Osteoblast (primary cell): ENCODE results near the gene IL6R. TPM values are rescaled to one million over a fixed set of nuclear protein-coding genes. Genes with fewer than 3 reads are reported as not detected.

ENCODE experiments used
- DNase-seq: peaks from one replicate; pipeline ENCODE4 v3.0.0; 2011; ENCODE audit warnings: low spot score, mixed read lengths; ENCODE audit not compliant: insufficient read length; ENCODE audit errors: missing footprints
- H2AFZ ChIP-seq: 2 replicates; pipeline ENCODE4 v1.6.0; 2011; ENCODE audit warnings: mild to moderate bottlenecking, low read length
- H3K27ac ChIP-seq: 2 replicates; pipeline ENCODE4 v1.5.1; 2011; ENCODE audit warnings: mild to moderate bottlenecking, low read depth, low read length, moderate library complexity
- H3K27me3 ChIP-seq: 2 replicates; pipeline ENCODE4 v1.6.0; 2012; ENCODE audit warnings: mild to moderate bottlenecking, control low read depth, inconsistent platforms, low read length, moderate library complexity; ENCODE audit not compliant: insufficient read depth
- H3K36me3 ChIP-seq: 2 replicates; pipeline ENCODE4 v1.5.1; 2011; ENCODE audit warnings: mild to moderate bottlenecking, low read length, control low read depth, moderate library complexity; ENCODE audit not compliant: insufficient read depth
- H3K4me1 ChIP-seq: 2 replicates; pipeline ENCODE4 v1.5.1; 2011; ENCODE audit warnings: mild to moderate bottlenecking, low read length, control low read depth, moderate library complexity; ENCODE audit not compliant: insufficient read depth
- H3K4me2 ChIP-seq: 2 replicates; pipeline ENCODE4 v1.6.0; 2011; ENCODE audit warnings: mild to moderate bottlenecking, low read length; ENCODE audit not compliant: insufficient read depth
- H3K4me3 ChIP-seq: fragments of 200-600 bp; sonication (generic); 3 replicates; pipeline ENCODE4 v1.5.1; 2012; ENCODE audit warnings: mild to moderate bottlenecking, low read length, inconsistent platforms; ENCODE audit not compliant: insufficient read depth
- H3K79me2 ChIP-seq: 2 replicates; pipeline ENCODE4 v1.6.0; 2012; ENCODE audit warnings: mild to moderate bottlenecking, low read length, control low read depth, inconsistent platforms; ENCODE audit not compliant: insufficient read depth
- H3K9me3 ChIP-seq: 2 replicates; pipeline ENCODE4 v1.5.1; 2011; ENCODE audit warnings: low read depth, low read length, control low read depth
- H4K20me1 ChIP-seq: 2 replicates; pipeline ENCODE4 v1.6.0; 2012; ENCODE audit warnings: mild to moderate bottlenecking, low read length, control low read depth; ENCODE audit not compliant: insufficient read depth
- total RNA-seq: library from RNA; depleted of rRNA; stranded (reverse); fragments of >200 nt; gene quantifications from 2 replicates; pipeline ENCODE4 v1.2.3, GENCODE V29; 2012
- TF ChIP-seq, protein P1 (sequence below): IDR thresholded peaks from 2 replicates; pipeline ENCODE4 v1.5.1; 2011; ENCODE audit warnings: mild to moderate bottlenecking, low read depth, low read length, moderate library complexity; ENCODE audit errors: extremely low read depth

Gene IL6R
- total RNA-seq, 1 donor = 8.0 TPM

DNA sequence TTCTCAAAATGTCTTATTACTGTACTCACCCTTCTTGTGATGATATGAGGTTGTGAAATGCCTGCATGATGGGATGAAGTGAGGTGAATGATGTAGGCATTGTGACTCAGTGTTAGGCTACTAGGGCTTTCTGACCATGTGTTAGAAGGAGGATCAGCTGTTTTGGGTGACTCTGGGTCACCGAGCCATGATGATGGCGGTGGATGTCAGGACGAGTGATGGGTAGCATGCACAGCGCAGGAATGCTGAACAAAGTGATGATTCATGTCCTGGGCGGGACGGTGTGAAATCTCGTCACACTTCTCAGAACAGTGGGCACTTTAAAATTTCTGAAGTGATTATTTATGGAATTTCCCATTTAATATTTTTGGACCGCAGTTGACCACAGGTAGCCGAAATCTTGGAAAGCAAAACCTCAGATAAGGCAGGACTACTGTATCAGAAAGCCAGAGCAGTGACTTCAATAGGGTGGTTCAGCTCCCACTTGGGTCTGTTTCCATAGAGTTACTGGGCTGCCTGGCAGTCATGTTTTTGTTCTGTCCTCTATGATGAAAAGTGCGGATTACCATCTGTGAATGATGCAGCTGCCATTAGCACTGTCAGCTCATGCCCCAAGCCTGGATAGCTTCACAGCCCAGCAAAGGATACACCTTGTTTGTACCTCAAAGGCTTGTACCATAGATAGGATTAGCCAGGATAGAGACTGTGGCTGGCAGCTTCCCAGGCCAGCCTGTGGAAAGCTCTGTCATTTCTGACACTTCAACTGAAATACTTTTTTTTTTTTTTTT, 26.6 kb downstream of the IL6R start:
- Histone ChIP-seq H3K4me1 (peaks cover 26% of the 10 kb centered on the region), H2AFZ (no peak overlapping the region), H3K27me3 (no peaks in the 10 kb centered on the region), H3K4me2 (peak overlapping the region; percentile 1), H3K36me3 (no peaks in the 10 kb centered on the region), H3K27ac (peak overlapping the region; percentile 62), H3K9me3 (no peaks in the 10 kb centered on the region), H3K4me3 (no peak overlapping the region), H3K79me2 (peaks cover 4% of the 10 kb centered on the region), H4K20me1 (no peaks in the 10 kb centered on the region)
- TF ChIP-seq, protein P1, sequence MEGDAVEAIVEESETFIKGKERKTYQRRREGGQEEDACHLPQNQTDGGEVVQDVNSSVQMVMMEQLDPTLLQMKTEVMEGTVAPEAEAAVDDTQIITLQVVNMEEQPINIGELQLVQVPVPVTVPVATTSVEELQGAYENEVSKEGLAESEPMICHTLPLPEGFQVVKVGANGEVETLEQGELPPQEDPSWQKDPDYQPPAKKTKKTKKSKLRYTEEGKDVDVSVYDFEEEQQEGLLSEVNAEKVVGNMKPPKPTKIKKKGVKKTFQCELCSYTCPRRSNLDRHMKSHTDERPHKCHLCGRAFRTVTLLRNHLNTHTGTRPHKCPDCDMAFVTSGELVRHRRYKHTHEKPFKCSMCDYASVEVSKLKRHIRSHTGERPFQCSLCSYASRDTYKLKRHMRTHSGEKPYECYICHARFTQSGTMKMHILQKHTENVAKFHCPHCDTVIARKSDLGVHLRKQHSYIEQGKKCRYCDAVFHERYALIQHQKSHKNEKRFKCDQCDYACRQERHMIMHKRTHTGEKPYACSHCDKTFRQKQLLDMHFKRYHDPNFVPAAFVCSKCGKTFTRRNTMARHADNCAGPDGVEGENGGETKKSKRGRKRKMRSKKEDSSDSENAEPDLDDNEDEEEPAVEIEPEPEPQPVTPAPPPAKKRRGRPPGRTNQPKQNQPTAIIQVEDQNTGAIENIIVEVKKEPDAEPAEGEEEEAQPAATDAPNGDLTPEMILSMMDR = no peak
- peak; percentile 89 for DNase-seq

DNA sequence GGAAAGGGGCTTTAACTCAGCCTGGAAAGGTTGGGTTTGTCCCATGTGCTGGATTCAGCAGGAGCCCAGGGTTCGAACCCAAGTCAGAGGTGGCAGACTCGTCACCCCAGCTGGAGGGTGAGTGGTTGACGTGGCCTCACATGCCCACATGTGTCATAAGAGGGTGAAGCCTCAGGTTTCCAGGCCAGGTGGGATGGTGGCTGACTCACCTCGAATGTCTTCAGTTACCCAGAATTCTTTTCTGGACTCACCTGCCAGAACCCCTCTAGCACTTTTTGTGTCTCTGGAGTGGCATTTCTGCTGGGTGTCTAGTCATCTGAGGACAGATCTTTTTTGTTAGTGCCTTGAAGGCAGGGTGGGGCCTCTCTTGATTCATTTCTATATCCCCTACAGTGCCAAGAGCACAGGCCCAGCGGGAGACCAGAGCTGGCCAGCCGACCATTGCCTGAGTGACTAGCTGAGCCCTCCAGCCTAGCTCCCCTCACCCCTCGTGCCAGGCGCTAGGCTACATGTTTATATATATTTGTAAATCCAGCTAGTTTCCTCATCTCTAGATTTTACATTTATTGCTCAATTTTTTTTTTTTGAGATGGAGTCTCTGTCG, 28.1 kb downstream of the IL6R start:
- no peak overlapping the region for H3K27ac ChIP-seq
- DNase-seq = no peak

DNA sequence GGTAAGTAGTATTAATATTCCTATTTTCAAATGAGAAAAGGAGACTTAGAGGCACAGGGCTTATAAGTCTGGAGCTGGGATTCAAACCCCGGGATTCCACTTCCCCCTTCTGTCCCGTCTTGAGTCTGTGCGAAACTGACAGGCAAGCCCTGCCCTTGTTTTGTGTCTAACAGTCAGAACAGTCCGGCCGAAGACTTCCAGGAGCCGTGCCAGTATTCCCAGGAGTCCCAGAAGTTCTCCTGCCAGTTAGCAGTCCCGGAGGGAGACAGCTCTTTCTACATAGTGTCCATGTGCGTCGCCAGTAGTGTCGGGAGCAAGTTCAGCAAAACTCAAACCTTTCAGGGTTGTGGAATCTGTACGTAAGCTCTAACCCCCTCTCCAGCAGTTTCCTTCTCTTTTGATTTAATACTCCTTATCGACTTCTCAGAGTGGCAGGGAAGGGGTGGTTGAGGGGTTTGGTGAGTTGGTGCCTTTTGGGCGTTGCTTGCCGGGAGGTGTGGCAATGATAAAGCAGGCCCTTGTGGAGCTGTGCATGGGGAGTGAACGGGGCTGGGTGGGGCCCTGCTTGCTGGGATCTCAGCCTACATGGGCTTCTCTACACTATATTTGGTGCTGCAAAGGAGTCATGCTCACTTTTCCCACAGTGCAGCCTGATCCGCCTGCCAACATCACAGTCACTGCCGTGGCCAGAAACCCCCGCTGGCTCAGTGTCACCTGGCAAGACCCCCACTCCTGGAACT, 29.4 kb downstream of the IL6R start:
- H3K79me2 ChIP-seq = no peaks in the 10 kb centered on the region
- H3K36me3 ChIP-seq = no peaks in the 10 kb centered on the region
- peak overlapping the region; percentile 52 for H3K27ac ChIP-seq
- H2AFZ ChIP-seq = peak overlapping the region; percentile 39
- no peaks in the 10 kb centered on the region for H3K27me3 ChIP-seq
- peak overlapping the region; percentile 60 for H3K4me2 ChIP-seq
- DNase-seq = peak; percentile 79
- peak overlapping the region; percentile 22 for H3K4me3 ChIP-seq
- H3K4me1 ChIP-seq = peaks cover 26% of the 10 kb centered on the region
- H3K9me3 ChIP-seq = no peaks in the 10 kb centered on the region
- H4K20me1 ChIP-seq = no peaks in the 10 kb centered on the region
- TF ChIP-seq, protein P1 = no peak

More for the DNA sequence above, 28.1 kb downstream of the IL6R start:
- no peaks in the 10 kb centered on the region for H3K27me3 ChIP-seq
- H3K4me1 ChIP-seq = peaks cover 26% of the 10 kb centered on the region
- no peaks in the 10 kb centered on the region for H4K20me1 ChIP-seq
- H3K79me2 ChIP-seq = peaks cover 4% of the 10 kb centered on the region
- H2AFZ ChIP-seq = no peak overlapping the region
- TF ChIP-seq, protein P1 = no peak
- no peak overlapping the region for H3K4me2 ChIP-seq
- H3K4me3 ChIP-seq = no peak overlapping the region
- no peaks in the 10 kb centered on the region for H3K9me3 ChIP-seq
- H3K36me3 ChIP-seq = no peaks in the 10 kb centered on the region
